Activated T-helper 17 cell treated with anti-CD3 and anti-CD28 coated beads, Interleukin-2, amount 50 U/mL, for 72 hours (primary cell): ENCODE data around the gene CEP128. TPM values are rescaled to one million over a fixed set of nuclear protein-coding genes. Genes with fewer than 3 reads are reported as not detected.

Experiments
- ATAC-seq: fragments of 150-1000 bp; cut with Tn5 transposase; replicated peaks from 2 replicates; pipeline ENCODE4 v1.10.0; 2021; ENCODE audit warnings: mild to moderate bottlenecking, moderate library complexity
- H3K27ac Mint-ChIP-seq: one replicate; pipeline ENCODE4 v1.8.0; 2022; ENCODE audit warnings: mixed read lengths
- H3K27me3 Mint-ChIP-seq: one replicate; pipeline ENCODE4 v1.8.0; 2022; ENCODE audit warnings: mixed read lengths
- H3K36me3 Mint-ChIP-seq: one replicate; pipeline ENCODE4 v1.8.0; 2022; ENCODE audit warnings: low read depth, mild to moderate bottlenecking, mixed read lengths
- H3K4me1 Mint-ChIP-seq: one replicate; pipeline ENCODE4 v1.8.0; 2022; ENCODE audit warnings: mixed read lengths
- H3K4me3 Mint-ChIP-seq: one replicate; pipeline ENCODE4 v1.8.0; 2022; ENCODE audit warnings: mild to moderate bottlenecking, mixed read lengths
- H3K9me3 Mint-ChIP-seq: one replicate; pipeline ENCODE4 v1.8.0; 2022; ENCODE audit warnings: mixed read lengths
- total RNA-seq, 2 donors: library from RNA; stranded (reverse); gene quantifications; one replicate each; pipeline ENCODE4 v1.2.3, GENCODE V29; 2022

Gene CEP128
- total RNA-seq, 2 donors from 2014 or later = 23.4 to 34.6 TPM

DNA sequence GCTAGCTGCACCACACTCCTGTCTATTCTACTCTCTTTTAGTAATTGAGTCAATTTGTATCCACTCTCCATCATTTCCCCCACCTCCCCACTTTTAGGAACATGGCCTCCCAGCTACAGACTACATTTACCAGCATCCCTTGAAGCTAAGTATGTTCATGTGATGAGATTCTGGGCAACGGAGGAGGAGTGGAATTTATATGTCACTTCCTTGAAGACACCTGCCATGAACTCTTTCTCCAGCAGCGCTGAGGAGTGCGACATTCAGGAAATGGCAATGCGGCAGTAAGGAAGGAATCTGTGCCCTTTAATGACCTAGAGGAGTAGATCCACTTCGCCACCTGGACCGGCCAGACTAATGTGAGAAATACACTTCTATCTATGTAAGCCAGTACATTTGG, 486.5 kb downstream of the CEP128 start:
- Mint-ChIP-seq H3K9me3 (peaks cover 19% of the 10 kb centered on the region), H3K4me1 (no peaks in the 10 kb centered on the region), H3K36me3 (no peaks in the 10 kb centered on the region), H3K27ac (no peak overlapping the region), H3K4me3 (no peak overlapping the region), H3K27me3 (peaks cover 2% of the 10 kb centered on the region)
- no peak for ATAC-seq

DNA sequence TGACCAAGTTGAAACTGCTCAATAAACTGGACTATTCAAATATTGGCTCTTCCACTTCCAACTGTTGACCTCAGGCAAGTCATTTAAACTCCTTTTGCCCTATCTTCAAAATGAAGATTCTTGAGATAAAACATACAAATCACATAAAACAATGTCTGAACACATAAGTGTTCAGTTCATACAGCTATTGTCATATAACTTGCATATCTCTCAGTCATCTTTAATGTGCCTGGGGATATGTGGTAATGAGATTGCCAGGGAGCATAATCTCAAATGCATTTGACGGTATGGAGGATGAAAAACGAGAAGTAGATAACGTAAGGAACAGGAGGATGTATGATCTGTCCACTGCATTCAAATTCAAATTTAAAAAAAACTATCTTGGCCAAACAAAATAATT, 493.3 kb downstream of the CEP128 start:
- no peaks in the 10 kb centered on the region for H3K4me1 Mint-ChIP-seq
- ATAC-seq = no peak
- no peak overlapping the region for H3K4me3 Mint-ChIP-seq
- H3K27me3 Mint-ChIP-seq = peaks cover 5% of the 10 kb centered on the region
- peaks cover 17% of the 10 kb centered on the region for H3K9me3 Mint-ChIP-seq
- H3K27ac Mint-ChIP-seq = no peak overlapping the region
- H3K36me3 Mint-ChIP-seq = no peaks in the 10 kb centered on the region

DNA sequence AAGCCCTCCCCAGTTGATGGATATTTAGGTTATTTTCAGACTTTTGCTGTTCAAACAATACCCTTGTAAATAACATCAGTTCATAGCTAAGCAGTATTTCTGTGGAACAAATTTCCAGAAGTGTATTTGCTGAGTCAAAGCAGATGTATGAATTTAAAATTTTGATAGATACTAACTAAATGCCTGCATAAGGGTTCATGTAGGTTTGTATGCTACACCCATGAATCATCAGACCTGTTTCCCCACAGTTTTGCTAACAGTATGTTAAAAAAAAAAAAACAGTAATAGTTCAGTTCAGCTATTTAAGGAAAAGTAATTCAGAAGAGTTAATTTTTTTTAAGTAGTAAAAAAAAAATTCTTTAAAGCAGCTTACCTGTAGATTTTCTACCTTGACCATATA, 494.1 kb downstream of the CEP128 start:
- H3K27me3 Mint-ChIP-seq = peaks cover 5% of the 10 kb centered on the region
- H3K4me3 Mint-ChIP-seq = no peak overlapping the region
- H3K4me1 Mint-ChIP-seq = no peaks in the 10 kb centered on the region
- peaks cover 13% of the 10 kb centered on the region for H3K9me3 Mint-ChIP-seq
- no peak for ATAC-seq
- H3K36me3 Mint-ChIP-seq = no peaks in the 10 kb centered on the region
- no peak overlapping the region for H3K27ac Mint-ChIP-seq

Other genes with a start within 250 kb of the CEP128 start
- under 1 TPM in 1 of 2 donors, not detected in 1; 0.50 TPM for gene TSHR, start 13.9 kb upstream of the CEP128 start, total RNA-seq